SK-N-SH (cell line): ENCODE results near the gene CD72. TPM values are rescaled to one million over a fixed set of nuclear protein-coding genes. Genes with fewer than 3 reads are reported as not detected.

ENCODE experiments used
- CTCF ChIA-PET: fragments of 300-600, 350-600 bp; formaldehyde crosslinking; extraction: SDS; loops from one replicate; lab custom pipeline; 2021; lab: Yijun Ruan, JAX
- POLR2A ChIA-PET: fragments of 350-600 bp; sonication (Branson Sonifier 250); formaldehyde crosslinking; extraction: SDS; loops from one replicate; lab custom pipeline; 2020; ENCODE audit warnings: antibody characterized with exemption, inconsistent platforms; lab: Yijun Ruan, JAX
- DNase-seq: peaks from one replicate; pipeline ENCODE4 v3.0.0; 2012
- H2AFZ ChIP-seq: fragments of 200-600 bp; sonication (generic); 2 replicates; pipeline ENCODE4 v1.8.1; 2016; ENCODE audit warnings: antibody characterized with exemption, mild to moderate bottlenecking, low read depth
- H3F3A ChIP-seq: fragments of 200-600 bp; sonication (generic); replicated peaks from 2 replicates; pipeline ENCODE3; 2016; ENCODE audit warnings: antibody characterized with exemption, mild to moderate bottlenecking; ENCODE audit not compliant: insufficient read depth
- H3K27ac ChIP-seq, 2 experiments: fragments of 200-500 bp in 1 of 2; fragments of 200-600 bp in 1 of 2; sonication (Bioruptor generic) in 1 of 2; sonication (generic), shearing (Covaris generic) in 1 of 2; 2 replicates each; pipeline versions ENCODE4 v1.5.1 to v1.6.1; 2014 to 2016; ENCODE audit warnings: low read depth in 2 of 2, inconsistent platforms in 1 of 2, low read length in 1 of 2, mild to moderate bottlenecking in 1 of 2, mixed read lengths in 1 of 2
- H3K27me3 ChIP-seq: fragments of 200-600 bp; sonication (generic), shearing (Covaris generic); 2 replicates; pipeline ENCODE4 v1.6.1; 2016; ENCODE audit warnings: mixed run types; ENCODE audit not compliant: insufficient read depth
- H3K36me3 ChIP-seq, 2 experiments: fragments of 200-500 bp in 1 of 2; fragments of 200-600 bp in 1 of 2; sonication (Bioruptor generic) in 1 of 2; sonication (generic) in 1 of 2; replicated peaks in 1 of 2; 2 replicates each; pipeline versions ENCODE3 to v1.5.1; 2014 to 2016; ENCODE audit warnings: low read length in 1 of 2, mild to moderate bottlenecking in 1 of 2; ENCODE audit not compliant: insufficient read depth in 2 of 2, control insufficient read depth in 1 of 2
- H3K4me1 ChIP-seq, 2 experiments: fragments of 200-500 bp in 1 of 2; fragments of 200-600 bp in 1 of 2; sonication (Bioruptor generic) in 1 of 2; sonication (generic), shearing (Covaris generic) in 1 of 2; 2 replicates each; pipeline versions ENCODE4 v1.5.1 to v1.6.1; 2014 to 2016; ENCODE audit warnings: low read depth in 1 of 2, low read length in 1 of 2, mixed run types in 1 of 2; ENCODE audit not compliant: insufficient read depth in 2 of 2, control insufficient read depth in 1 of 2
- H3K4me2 ChIP-seq: fragments of 200-600 bp; sonication (generic), shearing (Covaris generic); 2 replicates; pipeline ENCODE4 v1.6.1; 2017; ENCODE audit warnings: mixed run types
- H3K4me3 ChIP-seq, 2 experiments: fragments of 200-500 bp in 1 of 2; fragments of 200-600 bp in 1 of 2; sonication (Bioruptor generic) in 1 of 2; sonication (generic), shearing (Covaris generic) in 1 of 2; 2 replicates each; pipeline versions ENCODE4 v1.5.1 to v1.8.1; 2014 to 2016; ENCODE audit warnings: low read depth in 2 of 2, inconsistent platforms in 1 of 2, low read length in 1 of 2, mild to moderate bottlenecking in 1 of 2, mixed read lengths in 1 of 2, moderate library complexity in 1 of 2
- H3K79me2 ChIP-seq: fragments of 200-600 bp; sonication (generic); 2 replicates; pipeline ENCODE4 v1.8.1; 2017; ENCODE audit warnings: mild to moderate bottlenecking; ENCODE audit not compliant: insufficient read depth
- H3K9ac ChIP-seq: fragments of 200-600 bp; sonication (generic); 2 replicates; pipeline ENCODE4 v1.6.1; 2017; ENCODE audit warnings: mixed run types
- H3K9me2 ChIP-seq: fragments of 200-600 bp; sonication (generic); 2 replicates; pipeline ENCODE4 v1.6.1; 2017; ENCODE audit warnings: mixed run types
- H3K9me3 ChIP-seq: fragments of 200-600 bp; sonication (generic); 2 replicates; pipeline ENCODE4 v1.6.1; 2017; ENCODE audit warnings: mixed run types, mild to moderate bottlenecking, moderate library complexity
- H4K20me1 ChIP-seq: fragments of 200-600 bp; sonication (generic); 2 replicates; pipeline ENCODE4 v1.6.1; 2017; ENCODE audit warnings: mild to moderate bottlenecking, mixed run types; ENCODE audit not compliant: insufficient read depth
- CTCF ChIP-seq: fragments of 200-600 bp; sonication (generic); IDR thresholded peaks from 2 replicates; pipeline ENCODE4 v1.6.1; 2017; ENCODE audit warnings: antibody characterized with exemption, mild to moderate bottlenecking, moderate library complexity
- EP300 ChIP-seq, 2 experiments: IDR thresholded peaks; 2 replicates each; pipeline versions ENCODE4 v1.4.0 to v1.6.1; 2012; ENCODE audit warnings: borderline replicate concordance in 1 of 2, low read depth in 1 of 2, low read length in 1 of 2
- GABPA ChIP-seq: IDR thresholded peaks from 2 replicates; pipeline ENCODE4 v1.4.0; 2012; ENCODE audit warnings: low read depth, mild to moderate bottlenecking
- GATA2 ChIP-seq: sonication (generic); formaldehyde crosslinking; IDR thresholded peaks from 2 replicates; pipeline ENCODE4 v1.5.0; 2020; ENCODE audit warnings: mild to moderate bottlenecking, missing genetic modification reagents
- IRF3 ChIP-seq: fragments of 150-350 bp; IDR thresholded peaks from 2 replicates; pipeline ENCODE4 v1.6.1; 2016; ENCODE audit warnings: mild to moderate bottlenecking, low read depth, low read length
- MXI1 ChIP-seq: IDR thresholded peaks from 2 replicates; pipeline ENCODE4 v1.6.1; 2012; ENCODE audit warnings: mild to moderate bottlenecking, low read depth, low read length, improper control_type of control experiment
- NFIC ChIP-seq: IDR thresholded peaks from 2 replicates; pipeline ENCODE4 v1.4.0; 2012; ENCODE audit warnings: borderline replicate concordance
- RAD21 ChIP-seq: IDR thresholded peaks from 2 replicates; pipeline ENCODE4 v1.6.1; 2012; ENCODE audit warnings: mild to moderate bottlenecking, low read length
- RCOR1 ChIP-seq: fragments of 150-350 bp; IDR thresholded peaks from 2 replicates; pipeline ENCODE4 v1.6.1; 2017; ENCODE audit warnings: antibody characterized with exemption, low read length
- RFX5 ChIP-seq: IDR thresholded peaks from 2 replicates; pipeline ENCODE4 v1.6.1; 2012; ENCODE audit warnings: mild to moderate bottlenecking, improper control_type of control experiment, low read length
- SIN3A ChIP-seq: IDR thresholded peaks from 2 replicates; pipeline ENCODE4 v1.6.1; 2012; ENCODE audit warnings: low read depth, mild to moderate bottlenecking, low read length, moderate library complexity, borderline replicate concordance
- TCF12 ChIP-seq: IDR thresholded peaks from 2 replicates; pipeline ENCODE4 v1.4.0; 2012
- USF1 ChIP-seq: IDR thresholded peaks from 2 replicates; pipeline ENCODE4 v1.4.0; 2012; ENCODE audit warnings: low read depth, borderline replicate concordance
- YY1 ChIP-seq: IDR thresholded peaks from 2 replicates; pipeline ENCODE4 v1.4.0; 2012; ENCODE audit warnings: low read depth, mild to moderate bottlenecking
- WGBS: methylation state at CpG from one replicate; pipeline ENCODE4 v1.1.6; 2017; ENCODE audit warnings: low lambda C conversion rate; 5-methylcytosine and 5-hydroxymethylcytosine counted together
- polyA plus RNA-seq, 3 experiments: library from polyadenylated mRNA; depleted of rRNA; stranded (reverse); fragments of >200 nt; gene quantifications; 2 replicates each; pipeline ENCODE4 v1.2.3, GENCODE V29; 2012

CD72 gene
- polyA plus RNA-seq, 1 of the 3 experiments (the other 2 are of a cell fraction), result 2.7 TPM

GRCh38 chr9:35635730-35636129 is 17.5 kb upstream of the CD72 start:
- TF ChIP-seq GATA2, result no peak
- no peak for TF ChIP-seq RAD21
- TF ChIP-seq MXI1, result no peak
- no peak for TF ChIP-seq EP300 (IDR thresholded peaks at IDR 0.05; ENCODE audit: borderline replicate concordance in 1 of 2, low read depth in 1 of 2, low read length in 1 of 2)
- no peak for TF ChIP-seq IRF3
- no peak for TF ChIP-seq USF1
- TF ChIP-seq CTCF, result no peak
- TF ChIP-seq, all 33 proteins: peak for 0
- Histone ChIP-seq H3K9me3 (no peaks in the 10 kb centered on the region), H3K79me2 (no peaks in the 10 kb centered on the region), H2AFZ (no peak overlapping the region), H3K4me3 (no peak overlapping the region), H3K36me3 (no peaks in the 10 kb centered on the region), H3K27ac (no peak overlapping the region), H3K27me3 (no peaks in the 10 kb centered on the region), H4K20me1 (no peaks in the 10 kb centered on the region), H3F3A (no peaks in the 10 kb centered on the region), H3K9ac (no peak overlapping the region), H3K9me2 (no peaks in the 10 kb centered on the region), H3K4me2 (no peak overlapping the region), H3K4me1 (no peaks in the 10 kb centered on the region)
- DNase-seq, result no peak
- POLR2A ChIA-PET, result no interaction called here
- CTCF ChIA-PET, result interaction anchor here (1.6 to 2.7 kb wide), 3 partner anchors 10 to 24 kb away, joined by 7 to 9 read pairs (median 8); no protein-coding TSS in a partner anchor

GRCh38 chr9:35629597-35629996 is 11.4 kb upstream of the CD72 start:
- no peak overlapping the region for H3K27ac ChIP-seq
- H2AFZ ChIP-seq, result no peak overlapping the region
- no peaks in the 10 kb centered on the region for H3F3A ChIP-seq
- H3K9me3 ChIP-seq, result no peaks in the 10 kb centered on the region
- H3K9ac ChIP-seq, result no peak overlapping the region
- 83% methylated on average over 5 of the region's 5 CpGs for WGBS
- H3K36me3 ChIP-seq, result no peaks in the 10 kb centered on the region
- H4K20me1 ChIP-seq, result no peaks in the 10 kb centered on the region
- H3K79me2 ChIP-seq, result no peaks in the 10 kb centered on the region
- ChIA-PET CTCF (interaction anchor here (0.7 to 6.4 kb wide), 7 partner anchors 12 to 67 kb away, joined by 3 to 32 read pairs (median 4); partner anchors contain the start of genes CCDC107 and RMRP), POLR2A (no interaction called here)
- no peaks in the 10 kb centered on the region for H3K9me2 ChIP-seq
- TF ChIP-seq YY1 (no peak), SIN3A (no peak), GABPA (no peak), RCOR1 (no peak), RFX5 (no peak), NFIC (no peak), TCF12 (no peak)
- DNase-seq, result no peak
- H3K27me3 ChIP-seq, result no peaks in the 10 kb centered on the region
- H3K4me1 ChIP-seq, result no peaks in the 10 kb centered on the region
- no peak overlapping the region for H3K4me3 ChIP-seq
- H3K4me2 ChIP-seq, result no peak overlapping the region
